Keratinocyte (primary cell): ENCODE data around the gene KRT77. TPM values are rescaled to one million over a fixed set of nuclear protein-coding genes. Genes with fewer than 3 reads are reported as not detected.

Experiments used
- DNase-seq: peaks from one replicate; pipeline ENCODE4 v3.0.0-alpha.2; 2011; ENCODE audit warnings: low read depth, missing footprints, low spot score
- FAIRE-seq: peaks from 2 replicates; lab custom pipeline; 2011; peaks lifted over from hg19 to GRCh38; lab: Jason Lieb, UNC
- H2AFZ ChIP-seq: 2 replicates; pipeline ENCODE4 v1.6.0; 2012; ENCODE audit warnings: low read length, control low read depth, inconsistent platforms; ENCODE audit not compliant: control insufficient read depth
- H3K27ac ChIP-seq: 2 replicates; pipeline ENCODE4 v1.5.1; 2011; ENCODE audit warnings: low read length; ENCODE audit not compliant: control insufficient read depth, insufficient read depth
- H3K27me3 ChIP-seq: 3 replicates; pipeline ENCODE4 v1.6.0; 2011; ENCODE audit warnings: low read length; ENCODE audit not compliant: control insufficient read depth, insufficient read depth; ENCODE audit errors: extremely low read depth
- H3K36me3 ChIP-seq, 2 experiments: 2 replicates in 1 of 2; 3 replicates in 1 of 2; pipeline ENCODE4 v1.5.1; 2011; ENCODE audit warnings: low read length in 2 of 2, mild to moderate bottlenecking in 1 of 2; ENCODE audit not compliant: control insufficient read depth in 2 of 2, insufficient read depth in 2 of 2; ENCODE audit errors: extremely low read depth in 1 of 2
- H3K4me1 ChIP-seq: 3 replicates; pipeline ENCODE4 v1.5.1; 2011; ENCODE audit warnings: low read length; ENCODE audit not compliant: control insufficient read depth, insufficient read depth; ENCODE audit errors: extremely low read depth
- H3K4me2 ChIP-seq: 3 replicates; pipeline ENCODE4 v1.6.0; 2011; ENCODE audit warnings: low read depth, low read length; ENCODE audit not compliant: control insufficient read depth, insufficient read depth; ENCODE audit errors: extremely low read depth
- H3K4me3 ChIP-seq, 3 experiments: fragments of 200-600 bp in 1 of 3; sonication (generic) in 1 of 3; 2 replicates in 2 of 3; 3 replicates in 1 of 3; pipeline ENCODE4 v1.5.1; 2011 to 2016; ENCODE audit warnings: low read length in 3 of 3, mild to moderate bottlenecking in 3 of 3, control low read depth in 2 of 3, inconsistent platforms in 1 of 3, low read depth in 1 of 3, mixed read lengths in 1 of 3, mixed run types in 1 of 3, moderate library complexity in 1 of 3; ENCODE audit not compliant: control insufficient read depth in 2 of 3, insufficient read depth in 2 of 3; ENCODE audit errors: extremely low read depth in 1 of 3
- H3K79me2 ChIP-seq: 2 replicates; pipeline ENCODE4 v1.6.0; 2012; ENCODE audit warnings: low read length; ENCODE audit not compliant: control insufficient read depth, insufficient read depth
- H3K9ac ChIP-seq: 3 replicates; pipeline ENCODE4 v1.6.0; 2011; ENCODE audit warnings: low read length; ENCODE audit not compliant: control insufficient read depth, insufficient read depth; ENCODE audit errors: extremely low read depth
- H3K9me1 ChIP-seq: 3 replicates; pipeline ENCODE4 v1.6.0; 2011; ENCODE audit warnings: low read length; ENCODE audit not compliant: control insufficient read depth, insufficient read depth; ENCODE audit errors: extremely low read depth
- H3K9me3 ChIP-seq: 2 replicates; pipeline ENCODE4 v1.5.1; 2012; ENCODE audit warnings: low read depth, low read length; ENCODE audit not compliant: control insufficient read depth
- H4K20me1 ChIP-seq: 3 replicates; pipeline ENCODE4 v1.6.0; 2011; ENCODE audit warnings: low read length; ENCODE audit not compliant: control insufficient read depth, insufficient read depth; ENCODE audit errors: extremely low read depth
- EZH2 ChIP-seq: IDR thresholded peaks from one replicate; pipeline ENCODE4 v1.6.1; 2012; ENCODE audit warnings: inconsistent platforms, mild to moderate bottlenecking, low read length, moderate library complexity
- dilution Hi-C: fragments of 300-500 bp; cut with MboI; formaldehyde crosslinking; loops from one replicate; pipeline ENCODE4 v1.7.0; 2020; ENCODE audit warnings: low sequenced_read_pairs; ENCODE audit not compliant: extremely low pct_ligation_motif_present
- polyA plus RNA-seq, 5 experiments: library from polyadenylated mRNA; depleted of rRNA in 3 of 5; stranded (reverse) in 3 of 5; stranded (forward) in 1 of 5; unstranded in 1 of 5; fragments of >200 nt; gene quantifications; 1 replicate in 1 of 5; 2 replicates in 3 of 5; 3 replicates in 1 of 5; pipeline versions ENCODE4 v1.2.1 to v1.2.3, GENCODE V29; 2011 to 2012; ENCODE audit warnings: missing spikeins in 2 of 5, low read depth in 1 of 5, low replicate concordance in 1 of 5
- TF ChIP-seq, protein P1 (sequence below), 3 experiments: IDR thresholded peaks in 1 of 3; conservative IDR thresholded peaks in 1 of 3; optimal IDR thresholded peaks in 1 of 3; 2 replicates in 2 of 3; 3 replicates in 1 of 3; pipeline versions ENCODE3 to v1.5.1; 2011; ENCODE audit warnings: low read length in 3 of 3, mild to moderate bottlenecking in 3 of 3, moderate library complexity in 2 of 3, control low read depth in 1 of 3, inconsistent platforms in 1 of 3; ENCODE audit not compliant: insufficient read depth in 2 of 3; ENCODE audit errors: extremely low read depth in 1 of 3

The KRT77 gene
- polyA plus RNA-seq, 1 donor (not counting 4 experiments of a cell fraction or from before 2014, with no cell fraction given), result 1.3 TPM

DNA sequence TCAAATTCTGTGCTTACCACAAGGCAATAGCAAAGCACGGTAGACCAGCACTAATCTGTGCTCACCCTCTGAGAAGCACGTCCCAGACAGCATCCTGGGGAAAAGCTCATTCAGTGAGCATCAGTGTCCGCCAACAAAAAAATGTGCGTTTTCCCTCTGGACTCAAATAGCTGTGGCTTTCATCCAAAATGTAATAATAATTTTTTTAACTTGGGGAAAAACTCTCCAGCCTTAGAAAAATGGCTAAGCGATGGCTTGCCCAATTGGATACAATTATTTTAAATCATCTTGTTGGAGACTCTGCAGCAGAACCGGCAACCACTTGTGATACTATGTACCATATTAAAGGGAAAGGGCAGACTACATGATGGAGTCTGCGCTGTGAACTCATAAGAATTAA is 1.1 kb upstream of the KRT77 start:
- Histone ChIP-seq H3K36me3 (no peaks in the 10 kb centered on the region), H4K20me1 (no peaks in the 10 kb centered on the region), H3K9me3 (no peaks in the 10 kb centered on the region), H3K9ac (no peak overlapping the region), H3K79me2 (no peaks in the 10 kb centered on the region), H3K4me2 (no peak overlapping the region), H3K9me1 (no peaks in the 10 kb centered on the region), H3K4me1 (no peaks in the 10 kb centered on the region), H3K4me3 (no peak overlapping the region), H2AFZ (no peak overlapping the region), H3K27ac (no peak overlapping the region), H3K27me3 (peaks cover 37% of the 10 kb centered on the region)
- DNase-seq (no peak), FAIRE-seq (no peak)
- TF ChIP-seq, protein P1, sequence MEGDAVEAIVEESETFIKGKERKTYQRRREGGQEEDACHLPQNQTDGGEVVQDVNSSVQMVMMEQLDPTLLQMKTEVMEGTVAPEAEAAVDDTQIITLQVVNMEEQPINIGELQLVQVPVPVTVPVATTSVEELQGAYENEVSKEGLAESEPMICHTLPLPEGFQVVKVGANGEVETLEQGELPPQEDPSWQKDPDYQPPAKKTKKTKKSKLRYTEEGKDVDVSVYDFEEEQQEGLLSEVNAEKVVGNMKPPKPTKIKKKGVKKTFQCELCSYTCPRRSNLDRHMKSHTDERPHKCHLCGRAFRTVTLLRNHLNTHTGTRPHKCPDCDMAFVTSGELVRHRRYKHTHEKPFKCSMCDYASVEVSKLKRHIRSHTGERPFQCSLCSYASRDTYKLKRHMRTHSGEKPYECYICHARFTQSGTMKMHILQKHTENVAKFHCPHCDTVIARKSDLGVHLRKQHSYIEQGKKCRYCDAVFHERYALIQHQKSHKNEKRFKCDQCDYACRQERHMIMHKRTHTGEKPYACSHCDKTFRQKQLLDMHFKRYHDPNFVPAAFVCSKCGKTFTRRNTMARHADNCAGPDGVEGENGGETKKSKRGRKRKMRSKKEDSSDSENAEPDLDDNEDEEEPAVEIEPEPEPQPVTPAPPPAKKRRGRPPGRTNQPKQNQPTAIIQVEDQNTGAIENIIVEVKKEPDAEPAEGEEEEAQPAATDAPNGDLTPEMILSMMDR (optimal IDR thresholded peaks at IDR 0.05 in 1 of 3, IDR thresholded peaks at IDR 0.05 in 1 of 3, conservative IDR thresholded peaks at IDR 0.05 in 1 of 3; ENCODE audit: extremely low read depth in 1 of 3, insufficient read depth in 2 of 3, low read length in 3 of 3), result no peak
- no peak for TF ChIP-seq EZH2
- dilution Hi-C loops, result no loop called here

DNA sequence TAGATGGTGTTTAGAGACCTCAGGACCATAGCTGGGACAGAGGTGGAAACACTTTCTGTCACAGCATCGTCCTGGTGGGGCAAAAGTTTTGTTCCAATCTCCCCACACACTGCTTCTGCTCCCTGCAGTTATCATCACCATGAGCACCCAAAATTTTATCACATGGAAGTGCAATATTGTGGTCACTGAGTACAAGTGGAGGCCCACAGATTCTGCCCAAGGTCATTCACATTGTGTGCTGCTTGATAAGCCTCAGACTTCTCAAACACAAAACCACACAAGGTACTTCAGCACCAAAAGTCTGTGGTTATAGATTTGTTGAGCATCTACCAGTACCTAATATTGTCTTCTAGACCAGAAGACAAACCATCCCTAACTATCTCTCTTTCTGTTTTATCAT is 554 bp upstream of the KRT77 start:
- Histone ChIP-seq H3K79me2 (no peaks in the 10 kb centered on the region), H3K9ac (no peak overlapping the region), H2AFZ (no peak overlapping the region), H3K9me1 (peaks cover 2% of the 10 kb centered on the region), H3K36me3 (no peaks in the 10 kb centered on the region), H3K9me3 (no peaks in the 10 kb centered on the region), H4K20me1 (peaks cover 4% of the 10 kb centered on the region), H3K4me1 (no peaks in the 10 kb centered on the region), H3K27ac (no peak overlapping the region), H3K27me3 (peaks cover 39% of the 10 kb centered on the region), H3K4me2 (no peak overlapping the region), H3K4me3 (no peak overlapping the region)
- FAIRE-seq, result no peak
- dilution Hi-C loops, result no loop called here
- TF ChIP-seq EZH2, result no peak
- TF ChIP-seq, protein P1 (optimal IDR thresholded peaks at IDR 0.05 in 1 of 3, IDR thresholded peaks at IDR 0.05 in 1 of 3, conservative IDR thresholded peaks at IDR 0.05 in 1 of 3; ENCODE audit: extremely low read depth in 1 of 3, insufficient read depth in 2 of 3, low read length in 3 of 3), result no peak
- no peak for DNase-seq
